Activated CD8-positive, alpha-beta memory T cell treated with anti-CD3 and anti-CD28 coated beads for 24 hours (primary cell): ENCODE data around the gene SBK2.
A peak's percentile ranks its signal among the peaks of the same experiment; 100 is the strongest.

ENCODE experiments used
- DNase-seq: peaks from one replicate; pipeline ENCODE4 v3.0.0-alpha.2; 2020

SBK2 gene

DNA sequence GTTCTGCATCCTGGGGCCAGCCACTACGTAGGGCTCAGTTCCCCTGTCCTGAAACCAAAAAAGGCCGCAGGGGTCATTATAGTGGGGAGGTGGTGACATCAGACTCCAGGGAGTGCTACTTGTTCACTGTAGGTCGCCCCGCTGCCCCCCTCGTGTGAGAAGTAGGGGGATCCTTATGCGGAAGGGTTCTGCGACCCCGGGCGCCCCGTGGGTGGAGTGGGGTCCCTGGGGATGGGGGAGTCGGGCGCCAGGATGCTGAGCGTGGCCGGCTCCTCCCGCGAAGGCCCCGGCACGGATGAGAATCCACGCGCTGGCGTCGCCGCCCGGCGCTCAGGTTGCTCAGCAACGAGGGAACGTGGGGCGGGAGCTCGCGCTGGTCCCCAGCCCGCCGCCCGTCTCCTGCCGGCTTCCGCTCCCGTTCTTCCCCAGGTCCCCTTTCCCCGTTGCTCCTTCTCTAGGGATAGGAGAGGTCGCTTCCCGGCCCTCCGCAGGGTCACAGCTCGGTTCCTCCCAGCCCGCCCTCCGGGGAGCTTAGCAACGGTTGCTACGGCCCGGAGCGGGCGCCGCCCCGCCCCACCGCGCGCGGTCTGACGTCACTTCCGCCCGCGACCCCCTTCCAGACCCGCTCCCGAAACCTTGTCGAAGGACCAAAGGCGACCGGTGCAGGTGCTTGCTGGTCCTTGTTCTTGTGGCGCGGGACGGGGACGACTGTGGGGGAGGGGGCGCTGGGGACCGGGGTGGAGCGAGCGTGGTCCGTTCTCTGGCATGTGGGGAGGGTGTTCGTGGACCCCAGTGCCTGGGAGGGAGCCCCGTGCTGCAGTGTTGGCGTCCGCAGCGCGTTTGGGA lies 52.1 kb downstream of the SBK2 start, which contains the start of gene NAT14:
Gene NAT14 (plus strand): TSS at position 596 of the 846 bp plus-strand sequence. CDS start 521 bp downstream, outside the sequence.
- DNase-seq: peak; percentile 92

DNA sequence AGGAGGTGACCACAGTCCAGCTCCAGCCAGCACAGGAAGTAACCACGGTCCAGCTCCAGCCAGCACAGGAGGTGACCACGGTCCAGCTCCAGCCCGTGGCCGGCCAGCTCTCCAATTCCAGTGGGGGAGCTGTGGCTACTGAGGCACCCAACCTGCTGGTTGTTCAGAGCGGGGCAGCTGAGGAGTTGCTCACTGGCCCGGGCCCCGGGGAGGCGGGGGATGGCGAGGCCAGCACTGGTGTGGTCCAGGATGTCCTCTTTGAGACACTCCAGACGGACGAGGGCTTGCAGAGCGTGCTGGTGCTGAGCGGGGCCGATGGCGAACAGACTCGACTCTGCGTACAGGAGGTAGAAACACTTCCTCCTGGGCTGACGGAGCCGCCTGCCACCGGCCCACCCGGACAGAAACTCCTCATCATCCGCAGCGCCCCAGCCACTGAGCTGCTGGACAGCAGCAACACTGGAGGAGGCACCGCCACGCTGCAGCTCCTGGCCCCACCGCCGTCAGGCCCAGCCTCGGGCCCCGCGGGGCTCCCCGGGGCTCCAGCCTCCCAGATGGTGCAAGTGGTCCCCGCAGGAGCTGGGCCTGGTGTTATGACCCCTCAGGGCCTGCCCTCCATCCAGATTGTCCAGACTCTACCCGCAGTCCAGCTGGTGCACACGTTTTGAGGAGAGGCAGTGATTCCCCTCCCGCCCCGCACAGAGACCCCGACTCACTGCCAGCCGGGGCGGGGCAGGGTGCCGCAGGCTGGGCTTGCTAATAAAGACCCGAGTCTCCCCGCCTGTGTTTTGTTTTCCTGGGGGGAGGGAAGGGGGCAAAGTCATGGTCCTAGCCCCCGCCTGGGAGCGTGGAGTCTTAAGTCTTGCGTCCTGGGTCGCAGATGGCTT lies 53.0 kb downstream of the SBK2 start:
- no peak for DNase-seq

DNA sequence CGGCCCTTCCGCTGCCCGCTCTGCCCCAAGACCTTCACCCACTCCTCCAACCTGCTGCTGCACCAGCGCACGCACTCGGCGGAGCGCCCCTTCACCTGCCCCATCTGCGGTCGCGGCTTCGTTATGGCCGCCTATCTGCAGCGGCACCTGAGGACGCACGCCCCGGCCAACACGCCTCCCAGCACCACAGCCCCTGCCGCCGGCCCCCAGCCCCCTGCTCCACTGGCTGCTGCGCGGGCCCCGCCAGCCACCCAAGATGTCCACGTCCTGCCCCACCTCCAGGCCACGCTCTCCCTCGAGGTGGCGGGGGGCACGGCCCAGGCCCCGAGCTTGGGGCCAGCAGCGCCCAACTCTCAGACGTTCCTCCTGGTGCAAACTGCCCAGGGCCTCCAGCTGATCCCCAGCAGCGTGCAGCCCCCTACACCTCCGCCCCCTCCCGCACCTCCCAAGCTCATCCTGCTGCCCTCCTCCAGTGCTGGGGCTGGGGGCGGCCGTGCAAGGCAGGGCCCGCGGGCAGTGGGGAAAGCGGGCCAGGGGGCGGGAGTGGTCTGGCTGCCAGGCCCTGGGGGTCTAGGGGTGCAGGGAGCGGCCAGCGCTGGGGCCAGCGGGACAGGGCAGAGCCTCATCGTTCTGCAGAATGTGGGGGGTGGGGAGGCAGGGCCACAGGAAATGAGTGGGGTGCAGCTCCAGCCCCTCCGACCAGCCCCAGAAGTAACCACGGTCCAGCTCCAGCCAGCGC lies 53.8 kb downstream of the SBK2 start:
- DNase-seq: no peak

DNA sequence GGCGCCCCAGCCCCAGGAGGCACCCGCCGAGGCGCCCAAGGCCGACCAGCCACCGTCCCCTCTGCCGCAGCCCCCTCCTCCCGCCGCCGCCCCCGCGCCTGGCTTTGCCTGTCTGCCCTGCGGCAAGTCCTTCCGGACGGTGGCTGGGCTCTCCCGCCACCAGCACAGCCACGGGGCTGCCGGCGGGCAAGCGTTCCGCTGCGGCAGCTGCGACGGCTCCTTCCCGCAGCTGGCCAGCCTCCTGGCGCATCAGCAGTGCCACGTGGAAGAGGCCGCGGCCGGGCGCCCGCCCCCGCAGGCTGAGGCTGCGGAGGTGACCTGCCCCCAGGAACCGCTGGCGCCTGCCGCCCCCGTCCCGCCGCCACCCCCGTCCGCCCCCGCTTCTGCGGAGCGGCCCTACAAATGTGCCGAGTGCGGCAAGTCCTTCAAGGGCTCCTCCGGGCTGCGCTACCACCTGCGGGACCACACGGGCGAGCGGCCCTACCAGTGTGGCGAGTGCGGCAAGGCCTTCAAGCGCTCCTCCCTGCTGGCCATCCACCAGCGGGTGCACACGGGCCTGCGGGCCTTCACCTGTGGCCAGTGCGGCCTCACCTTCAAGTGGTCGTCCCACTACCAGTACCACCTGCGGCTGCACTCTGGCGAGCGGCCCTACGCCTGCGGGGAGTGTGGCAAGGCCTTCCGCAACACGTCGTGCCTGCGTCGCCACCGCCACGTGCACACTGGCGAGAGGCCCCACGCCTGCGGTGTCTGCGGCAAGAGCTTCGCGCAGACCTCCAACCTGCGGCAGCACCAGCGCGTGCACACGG lies 54.6 kb downstream of the SBK2 start:
- DNase-seq: no peak

DNA sequence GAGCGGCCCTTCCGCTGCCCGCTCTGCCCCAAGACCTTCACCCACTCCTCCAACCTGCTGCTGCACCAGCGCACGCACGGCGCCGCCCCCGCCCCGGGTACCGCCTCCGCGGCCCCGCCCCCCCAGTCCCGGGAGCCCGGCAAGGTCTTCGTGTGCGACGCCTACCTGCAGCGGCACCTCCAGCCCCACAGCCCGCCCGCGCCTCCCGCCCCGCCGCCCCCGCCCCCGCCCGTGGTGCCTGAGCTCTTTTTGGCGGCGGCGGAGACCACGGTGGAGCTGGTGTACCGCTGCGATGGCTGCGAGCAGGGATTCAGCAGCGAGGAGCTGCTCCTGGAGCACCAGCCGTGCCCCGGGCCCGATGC lies 55.2 kb downstream of the SBK2 start:
- DNase-seq: no peak

DNA sequence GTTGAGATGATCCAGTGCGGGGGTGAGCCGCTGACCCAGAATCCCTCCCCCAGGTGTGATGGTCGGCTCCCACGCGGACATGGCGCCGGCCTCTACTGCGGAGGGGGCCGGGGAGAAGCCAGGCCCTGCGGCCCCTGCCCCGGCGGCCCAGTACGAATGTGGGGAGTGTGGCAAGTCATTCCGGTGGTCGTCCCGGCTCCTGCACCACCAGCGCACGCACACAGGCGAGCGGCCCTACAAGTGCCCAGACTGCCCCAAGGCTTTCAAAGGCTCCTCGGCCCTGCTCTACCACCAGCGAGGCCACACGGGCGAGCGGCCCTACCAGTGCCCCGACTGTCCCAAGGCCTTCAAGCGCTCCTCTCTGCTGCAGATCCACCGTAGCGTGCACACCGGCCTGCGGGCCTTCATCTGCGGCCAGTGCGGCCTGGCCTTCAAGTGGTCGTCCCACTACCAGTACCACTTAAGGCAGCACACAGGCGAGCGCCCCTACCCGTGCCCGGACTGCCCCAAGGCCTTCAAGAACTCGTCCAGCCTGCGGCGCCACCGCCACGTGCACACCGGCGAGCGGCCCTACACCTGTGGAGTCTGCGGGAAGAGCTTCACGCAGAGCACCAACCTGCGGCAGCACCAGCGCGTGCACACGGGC lies 55.7 kb downstream of the SBK2 start:
- no peak for DNase-seq

DNA sequence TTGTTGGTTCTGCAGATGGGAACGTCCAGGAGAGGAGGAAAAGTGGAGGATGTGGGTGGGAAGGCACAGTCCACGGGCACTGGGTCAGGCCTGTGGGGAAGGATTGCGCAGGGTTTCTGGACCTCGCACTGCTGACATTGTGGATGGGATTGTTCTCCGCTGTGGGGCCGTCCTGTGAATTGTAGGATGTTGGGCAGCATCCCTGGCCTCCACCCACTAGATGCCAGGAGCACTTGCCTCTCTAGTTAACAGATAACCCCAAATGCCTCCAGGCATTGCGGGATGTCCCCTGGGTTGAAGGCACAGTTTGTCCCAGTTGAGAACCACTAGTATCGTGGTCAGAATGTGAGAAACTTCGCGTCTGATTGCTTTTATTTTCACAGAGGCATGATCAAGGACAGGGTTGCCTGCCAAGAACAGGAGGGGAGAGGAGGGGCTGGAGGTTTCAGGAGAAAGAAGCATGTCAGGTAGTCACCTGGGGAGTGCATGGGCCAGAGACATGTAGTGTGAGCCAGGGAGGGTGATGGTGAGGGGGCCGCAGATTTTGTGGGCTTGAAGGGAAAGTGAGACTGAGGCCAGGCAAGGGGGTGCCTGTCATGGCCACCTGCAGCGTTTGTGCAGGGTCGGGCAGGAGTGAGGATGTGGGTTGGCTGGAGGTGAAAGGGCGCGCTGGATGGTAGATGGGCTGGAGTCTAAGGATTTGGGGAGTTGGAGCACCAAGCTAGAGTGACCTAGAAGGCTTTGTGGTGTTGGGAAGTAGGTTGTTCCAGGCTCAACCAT lies 57.3 kb downstream of the SBK2 start:
- no peak for DNase-seq

DNA sequence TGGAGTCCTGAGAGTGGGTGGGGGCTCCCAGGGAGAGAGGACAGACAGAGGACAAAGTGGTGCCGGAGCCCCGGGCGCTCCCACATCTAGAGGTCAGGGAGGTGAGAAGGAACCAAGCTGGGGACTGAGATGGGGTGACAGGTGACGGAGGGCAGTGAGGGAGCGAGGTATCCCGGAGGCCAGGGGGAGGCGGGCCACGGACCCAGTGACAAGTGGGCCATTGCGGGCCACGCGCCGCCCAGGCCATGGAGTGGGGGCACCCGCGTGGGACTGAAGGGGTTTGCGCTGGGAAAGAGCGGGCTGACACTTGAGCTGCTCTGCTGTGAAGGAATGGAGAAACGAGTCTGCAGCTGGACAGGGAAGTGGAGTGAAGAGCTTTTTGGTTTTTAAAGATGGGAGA lies 57.9 kb downstream of the SBK2 start:
- no peak for DNase-seq
